Left hindlimb (tissue), 1 donor: Measurements from ENCODE around the gene GNAL.
A peak's percentile ranks its signal among the peaks of the same experiment; 100 is the strongest.

Experiments
- DNase-seq: peaks from one replicate; pipeline ENCODE4 v3.0.0-alpha.2; 2018

GNAL gene

GRCh38 chr18:11729556-11729955 is 40.5 kb downstream of the GNAL start:
- no peak for DNase-seq

- DNase-seq, result peak; percentile 70
Observed at GRCh38 chr18:11733031-11733430, 44.0 kb downstream of the GNAL start.

GRCh38 chr18:11736656-11737055 is 47.6 kb downstream of the GNAL start:
- no peak for DNase-seq

GRCh38 chr18:11739893-11740292 is 50.8 kb downstream of the GNAL start:
- no peak for DNase-seq

DNA sequence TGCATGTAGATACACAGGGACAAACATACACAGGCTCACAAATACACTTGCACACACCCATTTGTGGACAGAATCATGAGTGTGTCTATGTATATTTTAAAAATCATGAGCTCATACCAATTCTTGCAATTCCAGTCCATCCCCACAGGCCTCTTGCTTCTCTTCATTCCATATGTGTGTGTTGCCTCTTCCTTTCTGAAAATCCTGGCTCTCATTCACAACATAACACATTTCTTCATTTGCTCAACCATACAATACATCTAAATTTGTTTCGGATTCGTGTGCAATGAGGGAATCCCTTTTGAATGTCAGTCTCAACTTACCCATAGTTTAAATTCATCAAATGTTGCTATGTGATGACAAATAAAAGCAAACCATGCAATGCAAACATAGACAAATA is 51.4 kb downstream of the GNAL start:
- DNase-seq, result no peak

DNA sequence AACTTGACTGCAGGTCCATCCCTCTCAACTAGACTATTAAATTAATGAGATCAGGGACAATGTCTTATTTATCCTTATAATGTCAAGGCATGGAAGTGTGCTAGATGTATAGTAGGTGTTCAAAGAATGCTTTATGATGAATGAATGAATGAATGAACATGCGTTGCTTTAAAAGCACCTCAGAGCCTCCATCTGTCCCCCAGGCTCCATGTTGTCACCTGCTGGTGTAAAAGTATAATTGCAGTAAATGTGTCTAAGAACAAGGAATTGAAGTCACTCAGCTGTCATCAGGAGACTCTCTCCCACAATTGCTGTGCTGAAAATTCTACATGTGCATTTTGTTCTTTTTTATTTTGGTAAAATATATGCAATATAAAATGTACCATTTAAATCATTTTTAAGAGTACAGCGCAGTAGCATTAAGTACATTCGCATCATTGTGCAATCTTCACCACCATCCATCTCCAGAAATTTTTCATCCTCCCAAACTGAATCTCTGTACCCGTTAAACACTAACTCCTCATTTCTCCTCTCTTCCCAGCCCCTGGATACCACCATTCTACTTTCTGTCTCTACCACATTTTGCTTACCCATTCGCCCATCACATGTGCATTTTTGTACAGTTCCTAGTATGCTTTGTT is 52.6 kb downstream of the GNAL start:
- DNase-seq, result no peak

DNA sequence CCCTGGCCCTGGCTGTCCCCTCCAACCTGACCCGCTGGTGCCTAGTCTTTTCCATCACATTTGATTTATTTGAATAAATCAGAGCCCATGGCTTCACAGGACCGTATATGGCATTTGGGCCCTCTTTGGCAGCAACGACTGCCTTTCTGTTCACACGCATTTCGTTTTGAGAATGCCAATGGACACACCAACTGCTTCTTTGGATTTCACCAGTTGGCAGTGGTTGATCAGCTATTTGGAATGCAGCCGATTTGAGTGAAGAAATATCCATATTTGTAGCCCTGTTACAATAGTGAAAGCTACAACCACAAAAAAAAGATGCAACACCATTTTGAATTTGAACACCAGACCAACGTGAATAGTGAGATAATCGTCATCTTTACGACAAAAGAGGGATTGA is 56.5 kb downstream of the GNAL start:
- no peak for DNase-seq

DNA sequence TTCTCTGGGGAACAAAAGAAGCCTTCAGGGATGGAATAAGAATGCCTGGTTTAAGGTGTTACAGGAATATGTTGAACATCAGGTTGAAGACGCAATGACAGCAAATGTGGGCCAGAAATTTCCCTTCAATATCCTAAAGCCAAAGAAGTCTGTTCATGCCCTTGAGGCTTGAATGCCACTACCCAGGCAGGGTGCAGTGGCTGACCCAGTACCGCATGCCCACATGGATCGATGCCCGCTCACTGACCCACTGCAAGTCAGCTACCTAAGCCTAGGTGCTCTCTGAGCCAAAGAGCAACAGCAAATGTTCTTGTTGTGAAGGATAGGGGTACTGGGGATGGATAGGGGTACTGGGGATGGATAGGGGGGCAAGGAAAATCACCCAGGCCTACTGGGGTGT is 58.2 kb downstream of the GNAL start:
- no peak for DNase-seq

- no peak for DNase-seq
Observed at GRCh38 chr18:11747731-11748130, 58.7 kb downstream of the GNAL start.

DNA sequence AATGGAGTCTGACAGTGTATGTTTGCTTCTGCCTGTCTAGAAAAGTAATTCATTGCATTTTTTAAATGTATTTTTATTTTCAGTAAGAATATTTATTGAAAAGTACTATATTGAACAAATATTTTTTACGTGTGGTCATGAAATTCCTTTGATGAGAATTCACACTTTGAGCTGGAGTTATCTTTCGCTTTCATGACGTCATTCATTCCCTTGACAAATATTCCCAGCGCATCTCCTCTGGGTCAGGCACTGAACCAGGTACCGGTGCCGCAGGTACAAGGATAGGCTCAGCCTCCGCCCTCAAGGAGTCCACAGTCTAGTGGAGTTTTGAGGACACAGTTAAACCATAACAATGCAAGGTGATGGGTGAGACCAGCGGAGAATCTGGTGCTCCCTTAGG is 60.2 kb downstream of the GNAL start:
- DNase-seq, result no peak

DNA sequence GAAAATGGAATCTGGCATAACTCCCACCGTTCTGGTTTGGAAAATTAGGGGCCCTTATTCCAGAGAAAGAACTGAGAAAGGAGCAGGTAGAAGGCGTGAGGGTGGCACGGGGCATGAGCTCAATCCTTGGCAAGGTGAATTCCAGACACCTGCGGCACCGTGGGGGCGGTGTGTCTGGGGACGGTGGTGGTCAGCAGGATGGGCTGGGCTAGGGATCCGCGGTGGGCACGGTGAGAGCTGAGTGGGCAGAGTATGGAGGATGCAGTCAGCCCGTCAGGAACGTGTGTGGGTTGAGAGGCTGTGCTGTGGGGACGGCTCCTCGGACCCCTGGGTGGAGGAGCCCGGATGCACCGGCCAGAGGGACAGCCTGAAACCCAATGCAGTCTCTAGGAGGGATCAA is 61.1 kb downstream of the GNAL start:
- no peak for DNase-seq

DNA sequence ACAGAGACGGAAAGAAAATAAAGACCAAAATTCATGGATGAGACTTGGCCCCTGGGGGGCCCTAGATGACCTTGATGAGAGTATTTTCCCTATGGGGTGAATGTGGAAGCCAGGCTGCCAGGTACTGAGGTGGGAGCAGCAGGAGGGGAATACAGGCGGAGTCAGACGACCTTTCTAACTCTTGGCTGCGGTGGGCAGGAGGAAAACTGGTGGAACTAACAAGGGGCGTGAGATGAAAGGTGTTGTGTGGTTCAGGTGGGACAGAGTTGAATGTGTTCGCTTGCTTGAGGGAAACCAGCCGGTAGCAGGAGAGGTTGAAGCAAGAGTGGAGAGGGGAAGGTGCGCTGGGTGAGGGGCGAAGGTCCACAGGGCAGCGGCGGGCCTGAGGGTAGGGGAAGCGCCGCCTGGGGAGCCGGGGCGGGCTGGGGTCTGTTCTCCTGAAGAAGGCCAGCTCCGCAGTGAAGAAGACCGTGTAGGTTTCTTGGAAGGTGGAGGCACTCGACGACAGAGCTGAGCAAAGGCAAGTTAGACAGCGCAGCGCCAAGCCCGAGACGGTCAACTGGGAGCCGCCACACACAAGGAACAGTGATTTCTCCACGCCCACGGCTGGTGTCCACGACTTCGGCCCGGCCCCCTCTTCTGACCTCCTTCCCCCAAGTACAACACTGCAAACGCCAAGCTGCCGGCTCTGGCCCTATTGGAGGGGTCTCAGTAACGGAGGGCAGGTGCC is 61.7 kb downstream of the GNAL start:
- no peak for DNase-seq

- no peak for DNase-seq
Observed at GRCh38 chr18:11751341-11752115, 62.5 kb downstream of the GNAL start.

DNA sequence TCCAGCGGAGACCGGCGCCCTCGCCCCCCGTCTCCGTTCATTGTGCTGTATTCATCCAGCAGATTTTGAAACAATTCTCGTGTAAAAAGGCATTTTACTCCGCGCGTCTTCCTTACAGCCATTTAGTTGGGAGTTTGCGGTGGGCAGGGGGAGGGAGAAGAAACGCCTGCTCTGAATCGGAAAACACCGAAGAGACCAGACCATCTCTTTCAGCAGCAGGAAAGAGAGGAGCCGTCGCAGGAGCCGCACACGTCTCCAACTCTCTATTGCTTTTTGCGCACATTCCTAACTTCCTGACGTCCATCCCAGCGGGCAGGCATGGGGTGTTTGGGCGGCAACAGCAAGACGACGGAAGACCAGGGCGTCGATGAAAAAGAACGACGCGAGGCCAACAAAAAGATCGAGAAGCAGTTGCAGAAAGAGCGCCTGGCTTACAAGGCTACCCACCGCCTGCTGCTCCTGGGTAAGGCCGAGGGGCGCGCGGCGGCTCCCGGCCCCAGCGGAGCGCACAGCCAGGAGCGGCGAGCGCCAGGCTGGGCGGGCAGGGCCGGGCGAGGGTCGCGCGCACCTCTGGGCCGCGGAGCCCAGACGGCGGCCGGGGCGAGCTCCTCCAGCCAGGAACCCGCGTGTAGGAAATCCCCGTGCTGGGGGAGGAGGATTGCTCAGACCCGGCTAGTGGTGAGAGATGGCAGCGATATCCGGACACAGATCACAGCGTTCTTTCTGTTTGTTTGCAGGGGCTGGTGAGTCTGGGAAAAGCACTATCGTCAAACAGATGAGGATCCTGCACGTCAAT is 63.2 kb downstream of the GNAL start:
- DNase-seq, result no peak

DNA sequence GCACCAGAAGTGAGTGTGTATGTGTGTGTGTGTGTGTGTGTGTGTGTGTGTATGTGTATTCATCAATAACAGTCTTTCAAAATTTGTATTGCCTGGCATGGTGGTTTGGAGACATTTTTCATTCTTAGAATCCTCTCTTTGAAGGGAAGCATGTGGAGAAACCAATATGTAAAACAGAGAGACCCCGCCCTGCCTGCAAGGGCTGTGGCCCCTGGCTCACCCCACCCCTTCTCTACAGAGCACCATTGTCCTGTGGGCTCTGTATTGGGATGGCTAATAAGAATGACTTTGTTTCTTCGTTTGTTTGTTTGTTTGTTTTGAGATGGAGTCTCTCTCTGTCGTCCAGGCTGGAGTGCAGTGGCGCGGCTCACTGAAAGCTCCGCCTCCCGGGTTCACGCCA is 65.9 kb downstream of the GNAL start:
- no peak for DNase-seq

DNA sequence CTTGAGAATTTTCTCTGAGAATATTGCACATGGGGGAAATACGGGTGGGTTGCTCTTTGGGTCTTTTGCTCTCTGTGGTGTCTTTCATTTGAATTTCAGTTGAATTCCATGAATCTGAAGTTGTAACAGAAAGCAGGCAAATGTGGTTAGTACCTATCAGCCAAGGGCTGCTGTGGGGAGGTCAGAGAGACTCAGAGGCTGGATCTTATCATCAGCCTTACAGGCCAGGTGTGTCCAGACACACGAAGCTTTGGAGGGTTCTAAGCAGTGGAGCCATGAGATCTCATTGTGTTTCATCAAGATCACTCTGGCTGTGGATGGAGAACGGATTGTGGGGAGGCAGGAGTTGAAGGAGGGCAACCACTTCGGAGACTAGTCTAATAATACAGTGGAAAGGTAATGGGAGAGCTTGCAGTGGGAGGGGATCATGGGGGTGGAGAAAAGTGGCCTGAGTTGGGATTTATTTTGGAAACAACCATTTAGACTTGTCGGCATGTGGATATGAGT is 68.1 kb downstream of the GNAL start:
- DNase-seq, result no peak

- no peak for DNase-seq
Observed at GRCh38 chr18:11759456-11759855, 70.4 kb downstream of the GNAL start.

DNA sequence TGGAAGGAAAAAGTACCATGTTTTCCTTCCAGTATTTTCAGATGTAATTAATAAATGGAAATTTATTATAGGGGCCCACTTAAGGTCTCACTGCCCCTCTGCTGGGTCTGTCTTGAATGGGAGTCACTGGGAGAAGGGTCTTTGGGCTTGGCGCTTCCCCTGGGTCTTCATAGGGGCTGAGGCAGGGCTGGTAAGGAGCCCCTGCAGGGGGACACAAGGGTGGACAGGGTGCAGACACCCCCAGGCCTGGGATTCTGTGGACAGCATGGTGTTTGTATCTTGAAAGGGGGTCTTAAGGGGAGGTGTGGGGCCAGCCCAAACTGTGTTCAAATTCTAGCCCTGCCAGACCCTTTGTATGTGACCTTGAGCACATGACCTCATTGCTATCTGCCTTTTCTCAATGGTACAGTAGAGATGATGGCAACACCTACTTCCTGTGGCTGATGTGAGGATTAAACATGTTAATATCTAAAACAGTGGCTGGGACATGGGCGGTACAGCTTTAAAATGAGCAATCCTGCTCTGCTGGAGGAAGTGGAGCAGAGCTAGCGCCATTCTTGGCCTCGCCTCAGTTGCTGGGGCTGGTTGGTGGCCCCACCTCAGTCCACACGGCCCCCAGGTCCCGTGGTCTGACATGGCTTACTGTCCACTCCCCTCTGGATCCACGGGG is 71.6 kb downstream of the GNAL start:
- DNase-seq, result no peak

DNA sequence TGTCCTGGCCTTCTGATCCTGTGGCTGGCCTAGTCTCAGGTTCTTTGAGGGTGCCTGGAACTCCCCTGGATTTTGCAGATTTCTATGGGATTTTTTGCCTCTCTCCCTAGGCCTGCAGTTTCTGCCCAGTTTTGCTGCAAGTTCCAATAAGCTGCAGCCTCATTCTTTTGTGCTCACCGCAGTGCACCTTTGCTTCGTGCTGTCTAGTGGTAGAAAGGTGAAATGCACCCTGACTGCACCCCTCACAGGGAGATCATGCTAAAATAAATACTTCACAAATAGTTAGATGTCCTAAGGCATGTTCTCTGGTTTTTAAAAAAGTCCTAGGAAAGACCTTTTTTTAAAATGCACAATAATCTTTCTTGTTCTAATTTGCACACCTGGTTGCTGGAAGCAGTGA is 72.5 kb downstream of the GNAL start:
- no peak for DNase-seq

DNA sequence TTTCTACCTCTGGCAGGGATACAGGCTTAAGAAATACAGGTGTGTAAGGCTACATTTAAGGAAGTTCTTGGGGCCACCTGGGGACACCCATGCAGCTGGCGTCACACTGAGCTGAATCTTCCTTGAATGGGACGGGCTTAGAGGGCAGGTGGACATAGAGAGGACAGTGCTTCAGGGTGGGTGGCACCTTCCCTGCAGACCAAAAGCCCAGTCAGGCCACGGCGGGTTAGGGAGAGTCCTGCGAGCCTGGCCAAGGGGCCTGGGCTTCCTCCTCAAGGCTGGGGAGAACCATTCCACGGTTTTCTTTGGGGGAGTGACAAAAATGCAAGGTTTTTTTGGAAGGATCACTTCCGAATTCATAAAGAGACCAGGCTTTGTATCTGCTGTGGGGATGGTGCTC is 73.4 kb downstream of the GNAL start:
- no peak for DNase-seq

DNA sequence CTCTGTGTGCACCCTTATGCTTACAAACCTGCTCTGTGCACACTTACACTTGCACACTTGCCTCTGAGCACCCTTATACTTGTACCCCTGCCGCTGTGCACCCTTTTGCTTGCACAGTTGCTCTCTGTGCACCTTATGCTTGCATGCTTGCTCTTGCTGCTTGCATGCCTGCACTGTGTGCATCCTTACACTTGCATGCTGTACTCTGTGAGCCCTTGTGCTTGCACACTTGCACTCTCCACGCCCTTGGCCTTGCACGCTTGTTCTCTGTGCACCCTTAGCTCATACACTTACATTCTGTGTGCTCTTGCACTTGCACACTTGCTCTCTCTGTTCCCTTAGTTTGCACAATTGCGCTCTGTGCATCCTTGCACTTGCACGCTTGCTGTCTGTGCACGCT is 78.3 kb downstream of the GNAL start:
- DNase-seq, result no peak

GRCh38 chr18:11767935-11768334 is 78.9 kb downstream of the GNAL start:
- no peak for DNase-seq
